HepG2 (cell line): ENCODE data around the gene AGTRAP. TPM values are rescaled to one million over a fixed set of nuclear protein-coding genes. Genes with fewer than 3 reads are reported as not detected.

Experiments
- ATAC-seq: fragments of 200-7000 bp; cut with Tn5 transposase; 3 replicates; pipeline ENCODE4 v1.9.1; 2020; ENCODE audit warnings: mild to moderate bottlenecking, moderate library complexity
- BruUV-seq: library from RNA; stranded (reverse); fragments of 400-500 nt; replicated peaks from 2 replicates; lab custom pipeline; 2021; lab: Mats Ljungman, UMichigan
- CTCF ChIA-PET: fragments of 300-600 bp; formaldehyde crosslinking; extraction: SDS; loops from one replicate; lab custom pipeline; 2021; ENCODE audit warnings: low total read pairs, inconsistent platforms, low intra/inter-chr PET ratio; lab: Yijun Ruan, JAX
- POLR2A ChIA-PET: fragments of 350-600 bp; sonication (Branson Sonifier 250); formaldehyde crosslinking; loops from one replicate; lab custom pipeline; 2020; ENCODE audit warnings: antibody characterized with exemption, inconsistent platforms; lab: Yijun Ruan, JAX
- DNase-seq: peaks from one replicate; pipeline ENCODE4 v3.0.0-alpha.2; 2015; ENCODE audit warnings: low spot score
- FAIRE-seq: peaks from 3 replicates; lab custom pipeline; 2011; peaks lifted over from hg19 to GRCh38; lab: Jason Lieb, UNC
- H2AFZ ChIP-seq: one replicate; pipeline ENCODE4 v1.6.1; 2011; ENCODE audit warnings: low read length, inconsistent platforms
- H3K27ac ChIP-seq: fragments of 300-600 bp; 3 replicates; pipeline ENCODE4 v1.8.0; 2011; ENCODE audit warnings: mixed run types, mild to moderate bottlenecking, mixed read lengths, low read length, inconsistent platforms; ENCODE audit not compliant: insufficient read depth; ENCODE audit errors: extremely low read length
- H3K27me3 ChIP-seq, 2 experiments: fragments of 200-600 bp in 1 of 2; 2 replicates in 1 of 2; 3 replicates in 1 of 2; pipeline versions ENCODE4 v1.6.0 to v1.8.0; 2011; ENCODE audit warnings: low read length in 2 of 2, mild to moderate bottlenecking in 2 of 2, moderate library complexity in 2 of 2, inconsistent platforms in 1 of 2; ENCODE audit not compliant: insufficient read depth in 2 of 2, control insufficient read depth in 1 of 2
- H3K36me3 ChIP-seq, 2 experiments: fragments of 200-600 bp in 1 of 2; replicated peaks in 1 of 2; 2 replicates in 1 of 2; 3 replicates in 1 of 2; pipeline versions ENCODE4 v1.5.1 to v1.8.0; 2011; ENCODE audit warnings: low read length in 2 of 2, inconsistent platforms in 1 of 2; ENCODE audit not compliant: insufficient read depth in 2 of 2, control insufficient read depth in 1 of 2
- H3K4me1 ChIP-seq: 2 replicates; pipeline ENCODE4 v1.5.1; 2012; ENCODE audit warnings: low read length, inconsistent platforms; ENCODE audit not compliant: insufficient read depth
- H3K4me2 ChIP-seq: 2 replicates; pipeline ENCODE4 v1.6.0; 2011; ENCODE audit warnings: low read depth, low read length, inconsistent platforms
- H3K4me3 ChIP-seq, 3 experiments: fragments of 200-600 bp in 1 of 3; sonication (generic), shearing (Covaris generic) in 1 of 3; replicated peaks in 1 of 3; 2 replicates each; pipeline ENCODE4 v1.5.1; 2011 to 2016; ENCODE audit warnings: low read length in 3 of 3, inconsistent platforms in 2 of 3, low read depth in 2 of 3, mild to moderate bottlenecking in 2 of 3, control low read depth in 1 of 3, mixed read lengths in 1 of 3; ENCODE audit not compliant: insufficient read depth in 1 of 3
- H3K79me2 ChIP-seq: one replicate; pipeline ENCODE4 v1.6.1; 2011; ENCODE audit warnings: low read length, inconsistent platforms; ENCODE audit not compliant: insufficient read depth
- H3K9ac ChIP-seq: 2 replicates; pipeline ENCODE4 v1.6.0; 2011; ENCODE audit warnings: mild to moderate bottlenecking, low read depth, low read length, inconsistent platforms; ENCODE audit not compliant: insufficient read depth
- H3K9me3 ChIP-seq: 2 replicates; pipeline ENCODE4 v1.5.1; 2012; ENCODE audit warnings: mild to moderate bottlenecking, low read length
- H4K20me1 ChIP-seq: 2 replicates; pipeline ENCODE4 v1.6.0; 2011; ENCODE audit warnings: inconsistent platforms, mild to moderate bottlenecking, low read length, moderate library complexity; ENCODE audit not compliant: insufficient read depth
- AGO2 ChIP-seq: fragments of 200-400 bp; formaldehyde crosslinking; optimal IDR thresholded peaks from 2 replicates; pipeline ENCODE3; 2017; ENCODE audit warnings: mild to moderate bottlenecking, low read depth, low read length, moderate library complexity
- ATF4 ChIP-seq, 2 experiments: fragments of 450-650 bp in 1 of 2; sonication (generic) in 1 of 2; formaldehyde crosslinking; IDR thresholded peaks; 2 replicates each; pipeline versions ENCODE4 v1.5.0 to v1.8.0; 2020 to 2022; ENCODE audit warnings: mild to moderate bottlenecking in 1 of 2, missing genetic modification reagents in 1 of 2
- ETV6 ChIP-seq: sonication (generic); formaldehyde crosslinking; conservative IDR thresholded peaks from 2 replicates; pipeline ENCODE4 v1.4.0; 2020; ENCODE audit warnings: missing genetic modification reagents
- HIVEP1 ChIP-seq: sonication (generic); formaldehyde crosslinking; IDR thresholded peaks from 2 replicates; pipeline ENCODE4 v1.4.0; 2020; ENCODE audit warnings: mild to moderate bottlenecking, missing genetic modification reagents
- IRF9 ChIP-seq: sonication (generic); formaldehyde crosslinking; IDR thresholded peaks from 2 replicates; pipeline ENCODE4 v1.8.0; 2022; ENCODE audit warnings: missing genetic modification reagents, mild to moderate bottlenecking, borderline replicate concordance
- KAT8 ChIP-seq: IDR thresholded peaks from 2 replicates; pipeline ENCODE4 v1.6.1; 2016; ENCODE audit warnings: missing genetic modification reagents, missing compliant biosample characterization
- KDM2A ChIP-seq: sonication (generic); formaldehyde crosslinking; IDR thresholded peaks from 2 replicates; pipeline ENCODE4 v1.4.0; 2020; ENCODE audit warnings: low read depth, missing genetic modification reagents, borderline replicate concordance
- MTA1 ChIP-seq: sonication (generic); formaldehyde crosslinking; IDR thresholded peaks from 2 replicates; pipeline ENCODE4 v1.4.0; 2020; ENCODE audit warnings: missing genetic modification reagents, mild to moderate bottlenecking, borderline replicate concordance
- NFKB2 ChIP-seq: sonication (generic); formaldehyde crosslinking; IDR thresholded peaks from 2 replicates; pipeline ENCODE4 v1.4.0; 2020; ENCODE audit warnings: missing genetic modification reagents, borderline replicate concordance
- NR2F2 ChIP-seq: IDR thresholded peaks from 2 replicates; pipeline ENCODE4 v1.6.1; 2012; ENCODE audit warnings: low read depth, inconsistent platforms, borderline replicate concordance
- SOX6 ChIP-seq, 2 experiments: fragments of 450-650 bp in 1 of 2; sonication (generic) in 1 of 2; formaldehyde crosslinking in 1 of 2; IDR thresholded peaks; 2 replicates each; pipeline versions ENCODE4 v1.4.0 to v1.6.1; 2017 to 2020; ENCODE audit warnings: antibody characterized with exemption in 1 of 2, mild to moderate bottlenecking in 1 of 2, missing genetic modification reagents in 1 of 2
- TBL1XR1 ChIP-seq: fragments of 150-350 bp; IDR thresholded peaks from 2 replicates; pipeline ENCODE4 v1.6.1; 2014; ENCODE audit warnings: borderline replicate concordance, low read length; ENCODE audit not compliant: partially characterized antibody
- ZBTB38 ChIP-seq: sonication (generic); formaldehyde crosslinking; IDR thresholded peaks from 2 replicates; pipeline ENCODE4 v1.5.1; 2020; ENCODE audit warnings: mild to moderate bottlenecking, missing genetic modification reagents
- ZNF253 ChIP-seq: sonication (generic); formaldehyde crosslinking; IDR thresholded peaks from 2 replicates; pipeline ENCODE4 v1.8.0; 2022; ENCODE audit warnings: mild to moderate bottlenecking, missing genetic modification reagents, borderline replicate concordance
- WGBS: methylation state at CpG from one replicate; pipeline ENCODE4 v1.1.6; 2017; ENCODE audit warnings: low lambda C conversion rate; 5-methylcytosine and 5-hydroxymethylcytosine counted together
- in situ Hi-C: cut with HindIII; loops from 2 replicates; pipeline ENCODE4 v1.10.0; 2017; ENCODE audit warnings: low pct_unique_long_range_greater_than_20kb; ENCODE audit not compliant: extremely low pct_ligation_motif_present
- intact Hi-C: fragments of 100-400 bp; cut with micrococcal nuclease; formaldehyde crosslinking; loops from one replicate; pipeline ENCODE4 v1.10.0; 2022; ENCODE audit not compliant: unreplicated experiment
- polyA plus RNA-seq, 8 experiments: library from polyadenylated mRNA; depleted of rRNA in 3 of 8; stranded (reverse) in 7 of 8; unstranded in 1 of 8; fragments of >200 nt; fragmentation: Illumina TruSeq in 4 of 8; extraction: Trizol in 4 of 8; gene quantifications; 2 replicates each; pipeline versions ENCODE4 v1.2.1 to v1.2.3, GENCODE V29; 2011 to 2016; ENCODE audit warnings: low read depth in 4 of 8, missing spikeins in 1 of 8, mixed read lengths in 1 of 8; ENCODE audit not compliant: insufficient read depth in 1 of 8
- total RNA-seq, 5 experiments: library from RNA; depleted of rRNA; stranded (reverse); fragments of >200 nt; fragmentation: Illumina TruSeq; extraction: Trizol; gene quantifications; 2 replicates each; pipeline ENCODE4 v1.2.3, GENCODE V29; 2016; ENCODE audit warnings: low read depth in 1 of 5
- TF ChIP-seq, protein P1 (sequence below): sonication (generic); formaldehyde crosslinking; IDR thresholded peaks from 2 replicates; pipeline ENCODE4 v1.4.0; 2020; ENCODE audit warnings: mild to moderate bottlenecking, missing genetic modification reagents
- TF ChIP-seq, protein P2 (sequence below): sonication (generic); IDR thresholded peaks from 2 replicates; pipeline ENCODE4 v1.6.1; 2016; ENCODE audit warnings: low read depth, borderline replicate concordance

The AGTRAP gene
- total and polyA plus RNA-seq, 2 of the 13 experiments (the other 11 are each of a cell fraction or from before 2014, with no cell fraction given), result 28.3 to 32.0 TPM

GRCh38 chr1:11787251-11787803, 51.4 kb downstream of the AGTRAP start:
- Histone ChIP-seq H2AFZ (no peak overlapping the region), H3K27ac (no peak overlapping the region), H3K4me3 (peak overlapping the region in 1 of 3 experiments; percentile 48; a peak in 1 of 6 replicates), H3K4me2 (peak overlapping the region; percentile 56), H3K9me3 (no peaks in the 10 kb centered on the region), H4K20me1 (no peaks in the 10 kb centered on the region), H3K4me1 (peaks cover 40% of the 10 kb centered on the region), H3K27me3 (peaks cover 1 to 5% of the 10 kb centered on the region in 2 experiments; a peak in 1 of 5 replicates), H3K79me2 (no peaks in the 10 kb centered on the region), H3K9ac (no peak overlapping the region), H3K36me3 (no peaks in the 10 kb centered on the region)
- POLR2A ChIA-PET, result interaction anchor here (0.6 to 2.9 kb wide), 3 partner anchors 16 to 28 kb away, joined by 4 to 12 read pairs (median 9); partner anchors contain the start of genes CLCN6 and MTHFR
- intact Hi-C loops, result no loop called here
- in situ Hi-C loops, result no loop called here
- 3% methylated on average over 13 of the region's 16 CpGs for WGBS
- FAIRE-seq (no peak), DNase-seq (no peak), ATAC-seq (peak; percentile 2; the same call in 1 of the 3 replicates)
- TSS peak; percentile 28 for BruUV-seq
- CTCF ChIA-PET, result no interaction called here
- peak; percentile 74 for TF ChIP-seq KDM2A
- no peak for TF ChIP-seq KAT8 (CRISPR knock-in tag)
- peak; percentile 28; the same call in 1 of the 2 replicates for TF ChIP-seq HIVEP1 (CRISPR knock-in tag)
- 0 out of 2 replicates have a peak, but pooled peaks have one; percentile 30 for TF ChIP-seq MTA1
- TF ChIP-seq SOX6 (IDR thresholded peaks at IDR 0.05), result no peak
- TF ChIP-seq SOX6 (CRISPR knock-in tag; IDR thresholded peaks at IDR 0.05), result 0 out of 2 replicates have a peak, but pooled peaks have one; percentile 11
- TF ChIP-seq, protein P1, sequence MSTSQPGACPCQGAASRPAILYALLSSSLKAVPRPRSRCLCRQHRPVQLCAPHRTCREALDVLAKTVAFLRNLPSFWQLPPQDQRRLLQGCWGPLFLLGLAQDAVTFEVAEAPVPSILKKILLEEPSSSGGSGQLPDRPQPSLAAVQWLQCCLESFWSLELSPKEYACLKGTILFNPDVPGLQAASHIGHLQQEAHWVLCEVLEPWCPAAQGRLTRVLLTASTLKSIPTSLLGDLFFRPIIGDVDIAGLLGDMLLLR (CRISPR knock-in tag), result 0 out of 2 replicates have a peak, but pooled peaks have one; percentile 38
- 0 out of 2 replicates have a peak, but pooled peaks have one; percentile 22 for TF ChIP-seq IRF9
- TF ChIP-seq NFKB2 (CRISPR knock-in tag), result 0 out of 2 replicates have a peak, but pooled peaks have one; percentile 17
- TF ChIP-seq, protein P2, sequence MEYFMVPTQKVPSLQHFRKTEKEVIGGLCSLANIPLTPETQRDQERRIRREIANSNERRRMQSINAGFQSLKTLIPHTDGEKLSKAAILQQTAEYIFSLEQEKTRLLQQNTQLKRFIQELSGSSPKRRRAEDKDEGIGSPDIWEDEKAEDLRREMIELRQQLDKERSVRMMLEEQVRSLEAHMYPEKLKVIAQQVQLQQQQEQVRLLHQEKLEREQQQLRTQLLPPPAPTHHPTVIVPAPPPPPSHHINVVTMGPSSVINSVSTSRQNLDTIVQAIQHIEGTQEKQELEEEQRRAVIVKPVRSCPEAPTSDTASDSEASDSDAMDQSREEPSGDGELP, result peak; percentile 65; the same call in 1 of the 2 replicates
- TF ChIP-seq ZBTB38 (CRISPR knock-in tag), result no peak
- no peak for TF ChIP-seq ZNF253 (CRISPR knock-in tag)
- TF ChIP-seq NR2F2, result no peak
- peak; percentile 39 for TF ChIP-seq AGO2
- no peak for TF ChIP-seq TBL1XR1
- TF ChIP-seq ATF4 (CRISPR knock-in tag; IDR thresholded peaks at IDR 0.05), result no peak
- no peak for TF ChIP-seq ETV6 (CRISPR knock-in tag)
